GM20431 (cell line): Measurements from ENCODE around the gene HLCS.

ENCODE experiments used
- in situ Hi-C: fragments of 300-500 bp; cut with MseI, MboI; formaldehyde crosslinking; loops from one replicate; pipeline ENCODE4 v1.15.0; 2020; ENCODE audit warnings: low sequenced_read_pairs; ENCODE audit not compliant: unreplicated experiment

HLCS gene

GRCh38 chr21:36891121-36891520 is 75.3 kb downstream of the HLCS start:
- in situ Hi-C loops = no loop called here

- in situ Hi-C loops = no loop called here
Measured at GRCh38 chr21:36890086-36890485, 76.4 kb downstream of the HLCS start.

DNA sequence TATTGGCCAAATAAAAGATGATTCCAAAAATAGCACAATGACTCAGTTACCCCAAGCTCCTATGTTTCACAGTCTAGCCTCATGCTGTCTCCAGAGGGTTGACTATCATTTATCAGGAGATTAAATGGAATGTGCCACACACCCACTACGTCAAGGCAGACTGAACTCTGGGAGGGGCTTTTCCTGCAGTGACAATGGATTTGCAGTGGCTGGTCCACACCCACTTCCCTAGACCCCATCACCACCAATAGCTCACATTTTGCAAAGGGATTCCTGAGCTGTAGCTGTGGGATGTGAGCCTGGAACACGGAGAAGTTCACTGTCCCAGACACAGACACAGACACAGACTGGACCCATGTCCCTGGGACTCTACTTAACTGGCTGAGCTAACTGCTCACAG is 77.1 kb downstream of the HLCS start:
- in situ Hi-C loops = no loop called here

DNA sequence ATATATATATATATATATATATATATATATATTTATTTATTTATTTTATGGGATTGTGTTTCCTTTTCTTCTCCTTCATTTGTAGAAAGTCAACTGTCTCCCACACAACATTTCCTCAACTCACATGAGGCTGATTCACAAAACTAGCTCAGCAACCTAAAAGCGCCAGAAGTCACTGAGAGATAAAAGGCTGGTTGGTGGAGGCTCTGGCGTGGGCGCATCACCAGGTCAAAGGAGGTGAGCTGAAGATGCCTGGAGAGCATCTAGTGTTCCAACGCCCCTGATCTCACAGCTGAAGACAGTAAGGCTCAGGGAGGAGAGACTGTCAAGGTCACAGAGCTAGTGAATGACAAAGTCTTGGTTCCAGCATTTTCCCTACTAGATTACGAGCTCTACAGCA is 78.0 kb downstream of the HLCS start:
- in situ Hi-C loops = no loop called here

DNA sequence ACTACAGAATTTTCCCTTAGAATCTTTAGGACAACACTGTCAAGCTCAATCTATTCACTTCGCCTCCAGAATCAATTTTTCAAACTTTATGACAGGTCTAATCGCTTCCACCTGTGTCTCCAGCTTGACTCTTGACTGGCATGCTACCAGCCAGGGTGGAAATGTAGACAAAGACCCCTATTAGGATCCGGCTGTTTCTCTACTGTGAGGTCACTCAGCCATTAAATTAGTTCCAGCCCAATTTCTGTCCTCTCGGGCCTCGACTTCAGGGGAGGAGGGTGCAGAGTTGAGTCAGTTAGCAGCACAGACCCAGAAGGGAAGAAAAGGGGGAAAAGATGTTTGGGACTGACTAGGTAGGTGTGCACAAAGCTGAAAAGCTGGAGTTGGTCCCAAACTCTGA is 78.5 kb downstream of the HLCS start:
- in situ Hi-C loops = no loop called here

- in situ Hi-C loops = no loop called here
Measured at GRCh38 chr21:36883532-36884486, 82.7 kb downstream of the HLCS start.

- in situ Hi-C loops = no loop called here
Measured at GRCh38 chr21:36882776-36883175, 83.7 kb downstream of the HLCS start.

DNA sequence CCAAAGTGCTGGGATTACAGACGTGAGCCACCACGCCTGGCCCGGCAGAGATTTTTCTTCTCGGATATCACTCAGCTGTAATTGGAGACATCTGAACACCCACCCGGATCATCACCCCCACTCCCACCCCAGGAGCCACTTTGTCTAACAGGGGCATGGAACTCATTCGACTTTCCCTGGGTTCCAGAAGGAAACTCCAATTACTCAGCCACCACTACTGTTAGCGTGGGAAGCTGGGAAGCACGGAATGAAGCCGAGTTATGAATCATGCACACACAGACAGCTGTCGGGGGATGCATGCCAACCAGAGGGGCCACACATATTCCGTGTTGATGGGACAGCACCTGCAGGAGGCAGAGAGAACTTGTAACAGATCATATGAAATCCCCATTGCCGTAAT is 85.2 kb downstream of the HLCS start:
- in situ Hi-C loops = no loop called here

DNA sequence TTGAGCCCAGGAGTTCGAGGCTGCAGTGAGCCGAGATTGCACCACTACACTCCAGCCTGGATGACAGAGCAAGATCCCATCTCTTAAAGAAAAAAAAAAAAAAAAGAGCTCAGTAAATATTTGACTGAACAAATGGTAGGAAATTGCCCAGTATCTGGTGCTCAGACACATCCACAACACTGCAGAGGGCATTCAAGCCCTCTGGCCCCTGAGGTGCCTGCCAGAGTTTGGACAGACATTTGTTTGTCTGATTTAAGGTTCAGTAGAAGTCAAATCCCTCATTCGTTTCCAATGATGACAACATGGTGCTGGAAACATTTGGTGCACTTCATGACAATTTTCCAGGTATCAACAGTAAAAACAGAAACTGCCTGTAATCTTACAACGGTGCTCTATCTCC is 86.6 kb downstream of the HLCS start:
- in situ Hi-C loops = no loop called here

DNA sequence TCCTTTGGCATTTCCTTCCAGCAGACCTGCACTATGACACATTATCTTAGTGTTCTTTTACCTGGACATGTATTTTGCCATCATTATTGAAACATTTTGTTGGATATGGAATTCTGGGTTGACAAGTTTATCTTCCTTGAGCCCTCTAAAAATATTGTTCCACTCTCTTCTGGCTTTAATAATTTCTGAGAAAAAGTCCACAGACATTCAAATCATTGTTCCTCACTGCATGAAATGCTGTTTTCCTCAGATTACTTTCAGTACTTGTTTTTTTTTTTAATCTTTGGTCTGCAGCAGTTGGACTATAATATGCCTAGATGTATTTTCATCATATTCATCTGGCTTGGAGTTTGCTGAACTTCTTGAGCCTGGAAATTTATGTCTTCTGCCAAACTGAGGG is 88.7 kb downstream of the HLCS start:
- in situ Hi-C loops = no loop called here

DNA sequence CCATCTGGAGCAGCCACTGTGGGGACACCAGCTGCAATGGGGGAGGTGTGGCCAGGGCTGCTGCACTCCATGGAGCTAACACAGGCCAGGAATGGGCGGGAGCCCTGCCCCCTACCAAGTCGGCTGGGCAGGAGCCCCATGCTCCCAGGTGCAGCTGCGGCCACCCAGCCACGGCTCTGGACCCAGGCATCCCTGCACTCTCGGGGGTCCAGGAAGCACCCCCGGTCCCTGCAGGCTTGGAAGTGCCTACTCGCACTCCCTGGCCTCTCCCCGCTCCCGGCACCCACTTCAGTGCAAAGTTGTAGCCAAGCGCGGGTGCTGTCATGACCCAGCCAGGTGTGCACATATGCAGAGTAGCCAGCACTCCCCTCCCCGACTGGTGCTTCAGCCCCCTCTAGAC is 91.8 kb downstream of the HLCS start:
- in situ Hi-C loops = no loop called here

DNA sequence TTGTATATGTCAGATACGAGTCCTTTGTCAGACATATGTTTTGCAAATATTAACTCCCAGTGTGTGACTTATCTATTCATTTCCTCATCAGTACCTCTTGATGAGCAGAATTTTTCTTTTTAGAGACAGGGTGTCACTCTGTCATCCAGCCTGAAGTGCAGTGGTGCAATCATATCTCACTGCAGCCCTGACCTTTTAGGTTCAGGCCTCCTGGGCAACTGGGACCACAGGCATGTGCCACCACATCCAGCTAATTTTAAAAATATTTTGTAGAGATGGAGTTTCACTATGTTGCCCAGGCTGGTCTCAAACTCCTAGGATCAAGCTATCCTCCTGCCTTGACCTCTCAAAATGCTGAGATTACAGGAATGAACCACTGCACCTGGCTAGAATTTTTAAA is 93.0 kb downstream of the HLCS start:
- in situ Hi-C loops = no loop called here

GRCh38 chr21:36867291-36867905 is 99.1 kb downstream of the HLCS start:
- in situ Hi-C loops = no loop called here

DNA sequence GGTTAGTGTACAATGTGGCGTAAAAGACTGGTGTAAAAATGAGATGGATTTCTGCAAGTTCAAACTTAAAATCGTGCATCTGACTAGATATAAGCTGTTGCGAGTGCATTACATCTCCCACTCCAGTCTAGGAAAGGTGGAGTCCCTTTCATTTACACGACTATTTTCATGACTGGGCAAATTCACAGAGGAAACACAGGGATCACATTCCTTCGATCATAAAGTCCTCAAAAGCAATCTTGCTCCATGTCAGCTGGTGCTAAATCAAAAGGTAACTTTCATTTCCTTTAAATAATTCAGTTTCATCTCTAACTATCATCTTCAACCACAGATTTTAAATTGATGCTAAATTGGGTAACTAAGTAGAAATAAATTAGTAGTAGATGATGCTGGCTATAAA is 100.0 kb downstream of the HLCS start:
- in situ Hi-C loops = no loop called here

DNA sequence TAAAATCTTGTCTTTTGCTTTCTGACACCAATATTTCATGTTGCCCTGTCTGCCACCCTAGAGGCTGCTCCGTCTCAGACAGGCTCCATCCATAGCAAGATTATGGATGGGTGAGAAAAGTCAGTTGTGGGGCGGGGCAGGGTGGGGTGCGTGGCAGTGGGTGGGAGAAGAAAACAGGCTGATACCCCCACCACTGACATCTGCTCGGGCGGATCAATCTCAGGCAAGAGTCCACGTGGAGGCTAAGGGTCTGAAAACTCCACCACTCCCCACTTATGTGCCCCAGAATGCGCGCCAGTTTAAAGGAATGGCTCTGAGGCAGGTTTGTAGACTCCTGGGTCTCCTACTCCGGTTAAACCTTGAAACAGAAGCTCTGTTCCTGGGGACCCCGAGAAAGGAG is 101.5 kb downstream of the HLCS start:
- in situ Hi-C loops = no loop called here

GRCh38 chr21:36863260-36863659 is 103.2 kb downstream of the HLCS start:
- in situ Hi-C loops = no loop called here

- in situ Hi-C loops = no loop called here
Measured at GRCh38 chr21:36861595-36862323, 104.7 kb downstream of the HLCS start.

- in situ Hi-C loops = no loop called here
Measured at GRCh38 chr21:36860736-36861594, 105.5 kb downstream of the HLCS start.

DNA sequence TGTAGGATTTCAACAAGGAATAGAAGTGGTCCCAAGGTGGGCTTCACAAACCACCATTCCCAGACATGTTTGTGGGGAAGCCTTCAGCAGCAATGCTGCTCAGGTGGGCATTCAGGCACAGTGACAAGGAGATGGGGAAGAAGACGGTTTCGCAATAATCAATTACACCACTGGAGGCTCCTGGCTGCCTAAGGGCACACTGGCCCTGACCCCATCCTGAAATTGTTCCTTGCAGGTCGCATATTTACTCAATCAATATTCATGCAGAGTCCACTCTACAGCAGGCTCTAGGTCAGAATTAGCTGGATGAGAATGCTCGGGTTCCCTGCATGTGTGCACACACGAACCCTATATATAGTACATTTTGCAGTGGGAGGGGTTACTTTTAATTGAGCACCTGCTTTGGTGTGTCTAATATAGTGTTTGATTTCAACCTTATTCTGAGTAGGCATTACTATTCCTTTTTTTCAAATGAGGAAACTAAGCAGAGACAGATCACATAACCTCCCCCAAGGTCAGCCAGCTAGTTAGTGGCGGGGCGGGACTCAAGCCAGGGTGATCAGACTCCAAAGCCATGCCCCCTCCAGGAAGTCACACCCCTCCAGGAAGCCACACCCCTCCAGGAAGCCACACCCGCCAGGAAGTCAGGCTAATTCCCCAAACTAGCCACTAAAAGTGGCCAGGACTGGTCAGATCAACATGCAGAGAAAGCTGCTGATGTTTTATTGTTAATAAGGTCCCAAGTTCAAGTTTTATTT is 106.5 kb downstream of the HLCS start:
- in situ Hi-C loops = no loop called here
